ENCODE data around the gene ANKRD23.

The ANKRD23 gene

GRCh38 chr2:96883306-96883705 is 39.5 kb upstream of the ANKRD23 start:
- H3K4me3 ChIP-seq (ENCODE audit: extremely low read depth, insufficient read depth, low read length, poor library complexity, severe bottlenecking), result no peak overlapping the region
- H3K4me1 ChIP-seq (ENCODE audit: control insufficient read depth, insufficient read depth, low read length, poor library complexity, severe bottlenecking), result peaks cover 38% of the 10 kb centered on the region
- no peaks in the 10 kb centered on the region for H3K36me3 ChIP-seq (ENCODE audit: control insufficient read depth, insufficient read depth, low read length)
- H3K9me3 ChIP-seq (ENCODE audit: control insufficient read depth, low read length), result no peaks in the 10 kb centered on the region
- no peak overlapping the region for H3K27ac ChIP-seq (ENCODE audit: low read depth, low read length, severe bottlenecking)
- 96 to 97% methylated on average over 5 of the region's 9 CpGs for WGBS, 2 experiments (ENCODE audit: insufficient coverage in 2 of 2)

- no peaks in the 10 kb centered on the region for H3K9me3 ChIP-seq (ENCODE audit: control insufficient read depth, low read length)
Observed at GRCh38 chr2:96882906-96883305, 39.1 kb upstream of the ANKRD23 start.

GRCh38 chr2:96882230-96882629 is 38.4 kb upstream of the ANKRD23 start:
- Histone ChIP-seq H3K4me3 (ENCODE audit: extremely low read depth, insufficient read depth, low read length, poor library complexity, severe bottlenecking) (no peak overlapping the region), H3K27ac (ENCODE audit: low read depth, low read length, severe bottlenecking) (no peak overlapping the region), H3K4me1 (ENCODE audit: control insufficient read depth, insufficient read depth, low read length, poor library complexity, severe bottlenecking) (peaks cover 34% of the 10 kb centered on the region), H3K9me3 (ENCODE audit: control insufficient read depth, low read length) (no peaks in the 10 kb centered on the region), H3K36me3 (ENCODE audit: control insufficient read depth, insufficient read depth, low read length) (no peaks in the 10 kb centered on the region)
- 43 to 55% methylated on average over 9 to 10 of the region's 12 CpGs for WGBS, 2 experiments (ENCODE audit: insufficient coverage in 2 of 2)

More at GRCh38 chr2:96882906-96883305, 39.1 kb upstream of the ANKRD23 start:
- no peak overlapping the region for H3K4me3 ChIP-seq (ENCODE audit: extremely low read depth, insufficient read depth, low read length, poor library complexity, severe bottlenecking)
- H3K27ac ChIP-seq (ENCODE audit: low read depth, low read length, severe bottlenecking), result no peak overlapping the region
- 74 to 87% methylated on average over 7 of the region's 8 CpGs for WGBS, 2 experiments (ENCODE audit: insufficient coverage in 2 of 2)
- peaks cover 34% of the 10 kb centered on the region for H3K4me1 ChIP-seq (ENCODE audit: control insufficient read depth, insufficient read depth, low read length, poor library complexity, severe bottlenecking)
- no peaks in the 10 kb centered on the region for H3K36me3 ChIP-seq (ENCODE audit: control insufficient read depth, insufficient read depth, low read length)

- Histone ChIP-seq H3K36me3 (ENCODE audit: control insufficient read depth, insufficient read depth, low read length) (no peaks in the 10 kb centered on the region), H3K4me1 (ENCODE audit: control insufficient read depth, insufficient read depth, low read length, poor library complexity, severe bottlenecking) (peaks cover 33% of the 10 kb centered on the region), H3K27ac (ENCODE audit: low read depth, low read length, severe bottlenecking) (peak overlapping the region; percentile 29), H3K9me3 (ENCODE audit: control insufficient read depth, low read length) (no peaks in the 10 kb centered on the region), H3K4me3 (ENCODE audit: extremely low read depth, insufficient read depth, low read length, poor library complexity, severe bottlenecking) (no peak overlapping the region)
- WGBS, 2 experiments (ENCODE audit: insufficient coverage in 2 of 2), result 16 to 21% methylated on average over 6 to 7 of the region's 10 CpGs
Observed at GRCh38 chr2:96881349-96882195, 37.8 kb upstream of the ANKRD23 start.

GRCh38 chr2:96880891-96881273 is 37.1 kb upstream of the ANKRD23 start:
- WGBS, 2 experiments (ENCODE audit: insufficient coverage in 2 of 2), result 84 to 90% methylated on average over 5 to 6 of the region's 6 CpGs
- H3K4me3 ChIP-seq (ENCODE audit: extremely low read depth, insufficient read depth, low read length, poor library complexity, severe bottlenecking), result no peak overlapping the region
- no peaks in the 10 kb centered on the region for H3K9me3 ChIP-seq (ENCODE audit: control insufficient read depth, low read length)
- peaks cover 34% of the 10 kb centered on the region for H3K4me1 ChIP-seq (ENCODE audit: control insufficient read depth, insufficient read depth, low read length, poor library complexity, severe bottlenecking)
- no peaks in the 10 kb centered on the region for H3K36me3 ChIP-seq (ENCODE audit: control insufficient read depth, insufficient read depth, low read length)
- peak overlapping the region; percentile 29 for H3K27ac ChIP-seq (ENCODE audit: low read depth, low read length, severe bottlenecking)

- 93 to 96% methylated on average over 15 to 18 of the region's 18 CpGs for WGBS, 2 experiments (ENCODE audit: insufficient coverage in 2 of 2)
- Histone ChIP-seq H3K36me3 (ENCODE audit: control insufficient read depth, insufficient read depth, low read length) (no peaks in the 10 kb centered on the region), H3K4me3 (ENCODE audit: extremely low read depth, insufficient read depth, low read length, poor library complexity, severe bottlenecking) (no peak overlapping the region), H3K27ac (ENCODE audit: low read depth, low read length, severe bottlenecking) (no peak overlapping the region), H3K9me3 (ENCODE audit: control insufficient read depth, low read length) (no peaks in the 10 kb centered on the region), H3K4me1 (ENCODE audit: control insufficient read depth, insufficient read depth, low read length, poor library complexity, severe bottlenecking) (peaks cover 47% of the 10 kb centered on the region)
Observed at GRCh38 chr2:96879545-96880040, 35.8 kb upstream of the ANKRD23 start.

- 93% methylated on average over 20 to 21 of the region's 22 CpGs for WGBS, 2 experiments (ENCODE audit: insufficient coverage in 2 of 2)
- Histone ChIP-seq H3K9me3 (ENCODE audit: control insufficient read depth, low read length) (no peaks in the 10 kb centered on the region), H3K4me1 (ENCODE audit: control insufficient read depth, insufficient read depth, low read length, poor library complexity, severe bottlenecking) (peaks cover 53% of the 10 kb centered on the region), H3K27ac (ENCODE audit: low read depth, low read length, severe bottlenecking) (no peak overlapping the region), H3K36me3 (ENCODE audit: control insufficient read depth, insufficient read depth, low read length) (no peaks in the 10 kb centered on the region), H3K4me3 (ENCODE audit: extremely low read depth, insufficient read depth, low read length, poor library complexity, severe bottlenecking) (no peak overlapping the region)
Observed at GRCh38 chr2:96878796-96879544, 35.1 kb upstream of the ANKRD23 start.

- 88 to 93% methylated on average over 4 to 6 of the region's 7 CpGs for WGBS, 2 experiments (ENCODE audit: insufficient coverage in 2 of 2)
- peaks cover 60% of the 10 kb centered on the region for H3K4me1 ChIP-seq (ENCODE audit: control insufficient read depth, insufficient read depth, low read length, poor library complexity, severe bottlenecking)
- H3K27ac ChIP-seq (ENCODE audit: low read depth, low read length, severe bottlenecking), result no peak overlapping the region
- no peak overlapping the region for H3K4me3 ChIP-seq (ENCODE audit: extremely low read depth, insufficient read depth, low read length, poor library complexity, severe bottlenecking)
- no peaks in the 10 kb centered on the region for H3K36me3 ChIP-seq (ENCODE audit: control insufficient read depth, insufficient read depth, low read length)
- H3K9me3 ChIP-seq (ENCODE audit: control insufficient read depth, low read length), result no peaks in the 10 kb centered on the region
Observed at GRCh38 chr2:96878171-96878570, 34.4 kb upstream of the ANKRD23 start.

- no peak overlapping the region for H3K27ac ChIP-seq (ENCODE audit: low read depth, low read length, severe bottlenecking)
- WGBS, 2 experiments (ENCODE audit: insufficient coverage in 2 of 2), result 93 to 96% methylated on average over 11 to 15 of the region's 15 CpGs
- no peak overlapping the region for H3K4me3 ChIP-seq (ENCODE audit: extremely low read depth, insufficient read depth, low read length, poor library complexity, severe bottlenecking)
- H3K9me3 ChIP-seq (ENCODE audit: control insufficient read depth, low read length), result no peaks in the 10 kb centered on the region
- peaks cover 59% of the 10 kb centered on the region for H3K4me1 ChIP-seq (ENCODE audit: control insufficient read depth, insufficient read depth, low read length, poor library complexity, severe bottlenecking)
- H3K36me3 ChIP-seq (ENCODE audit: control insufficient read depth, insufficient read depth, low read length), result no peaks in the 10 kb centered on the region
Observed at GRCh38 chr2:96877631-96878092, 33.8 kb upstream of the ANKRD23 start.

- peak overlapping the region; percentile 56 for H3K27ac ChIP-seq (ENCODE audit: low read depth, low read length, severe bottlenecking)
- no peak overlapping the region for H3K4me3 ChIP-seq (ENCODE audit: extremely low read depth, insufficient read depth, low read length, poor library complexity, severe bottlenecking)
- no peaks in the 10 kb centered on the region for H3K36me3 ChIP-seq (ENCODE audit: control insufficient read depth, insufficient read depth, low read length)
- no peaks in the 10 kb centered on the region for H3K9me3 ChIP-seq (ENCODE audit: control insufficient read depth, low read length)
- WGBS, 2 experiments (ENCODE audit: insufficient coverage in 2 of 2), result 100% methylated on average over 1 of the region's 6 CpGs; no CpG with 5 or more reads in 1 of the 2 experiments
- H3K4me1 ChIP-seq (ENCODE audit: control insufficient read depth, insufficient read depth, low read length, poor library complexity, severe bottlenecking), result peaks cover 58% of the 10 kb centered on the region
Observed at GRCh38 chr2:96877042-96877451, 33.2 kb upstream of the ANKRD23 start.
